CD8-positive, alpha-beta memory T cell (primary cell): ENCODE results near the gene CLSTN2. TPM values are rescaled to one million over a fixed set of nuclear protein-coding genes. Genes with fewer than 3 reads are reported as not detected.

Source experiments
- CTCF ChIA-PET: fragments of 350-600 bp; sonication (Branson Sonifier 250); formaldehyde crosslinking; loops from one replicate; lab custom pipeline; 2021; ENCODE audit warnings: antibody characterized with exemption; lab: Charles Lee
- POLR2A ChIA-PET: fragments of 350-600 bp; sonication (Branson Sonifier 250); formaldehyde crosslinking; loops from one replicate; lab custom pipeline; 2021; ENCODE audit warnings: antibody characterized with exemption; lab: Charles Lee
- DNase-seq, 5 donors: peaks; one replicate each; pipeline versions ENCODE4 v3.0.0 to v3.0.0-alpha.2; 2020 to 2022; ENCODE audit warnings: mixed read lengths in 1 of 5
- H3K27ac ChIP-seq: one replicate; pipeline ENCODE4 v1.7.0; 2013; ENCODE audit warnings: low read depth, mild to moderate bottlenecking, low read length, moderate library complexity
- H3K27me3 ChIP-seq: 2 replicates; pipeline ENCODE4 v1.7.0; 2013; ENCODE audit warnings: low read length, mild to moderate bottlenecking; ENCODE audit not compliant: insufficient read depth, poor library complexity, severe bottlenecking
- H3K36me3 ChIP-seq: 2 replicates; pipeline ENCODE4 v1.7.0; 2013; ENCODE audit warnings: mild to moderate bottlenecking, low read length, moderate library complexity; ENCODE audit not compliant: insufficient read depth
- H3K4me1 ChIP-seq: 2 replicates; pipeline ENCODE4 v1.7.0; 2013; ENCODE audit warnings: mild to moderate bottlenecking, low read length, moderate library complexity; ENCODE audit not compliant: insufficient read depth
- H3K4me3 ChIP-seq: 2 replicates; pipeline ENCODE4 v1.7.0; 2013; ENCODE audit warnings: mild to moderate bottlenecking, low read length
- H3K9me3 ChIP-seq: 2 replicates; pipeline ENCODE4 v1.7.0; 2013; ENCODE audit warnings: mild to moderate bottlenecking, low read length
- H3K27ac Mint-ChIP-seq, 8 donors: one replicate each; pipeline ENCODE4 v1.8.0; 2020 to 2021; ENCODE audit warnings: mixed read lengths in 8 of 8, mild to moderate bottlenecking in 6 of 8, inconsistent platforms in 3 of 8, moderate library complexity in 3 of 8
- H3K27me3 Mint-ChIP-seq, 2 donors: one replicate each; pipeline ENCODE4 v1.8.0; 2020 to 2021; ENCODE audit warnings: mixed read lengths in 2 of 2, mild to moderate bottlenecking in 1 of 2, moderate library complexity in 1 of 2
- H3K36me3 Mint-ChIP-seq, 3 donors: one replicate each; pipeline ENCODE4 v1.8.0; 2020 to 2021; ENCODE audit warnings: mixed read lengths in 3 of 3, inconsistent platforms in 1 of 3, mild to moderate bottlenecking in 1 of 3
- H3K4me1 Mint-ChIP-seq, 3 donors: one replicate each; pipeline ENCODE4 v1.8.0; 2020 to 2021; ENCODE audit warnings: mixed read lengths in 3 of 3, inconsistent platforms in 1 of 3, mild to moderate bottlenecking in 1 of 3
- H3K4me3 Mint-ChIP-seq, 7 donors: one replicate each; pipeline ENCODE4 v1.8.0; 2020 to 2021; ENCODE audit warnings: mixed read lengths in 7 of 7, mild to moderate bottlenecking in 6 of 7, moderate library complexity in 4 of 7, inconsistent platforms in 2 of 7
- H3K9me3 Mint-ChIP-seq, 5 donors: one replicate each; pipeline ENCODE4 v1.8.0; 2020 to 2022; ENCODE audit warnings: mixed read lengths in 5 of 5, mild to moderate bottlenecking in 3 of 5, moderate library complexity in 2 of 5, inconsistent platforms in 1 of 5
- polyA plus RNA-seq: library from polyadenylated mRNA; unstranded; fragments of 300-500 nt; fragmentation: Illumina TruSeq; gene quantifications from one replicate; pipeline ENCODE4 v1.2.3, GENCODE V29; 2021
- total RNA-seq, 2 experiments: library from RNA; stranded (reverse); gene quantifications; one replicate each; pipeline ENCODE4 v1.2.3, GENCODE V29; 2021

Gene CLSTN2
- total and polyA plus RNA-seq, 3 experiments from 2014 or later: not detected

DNA sequence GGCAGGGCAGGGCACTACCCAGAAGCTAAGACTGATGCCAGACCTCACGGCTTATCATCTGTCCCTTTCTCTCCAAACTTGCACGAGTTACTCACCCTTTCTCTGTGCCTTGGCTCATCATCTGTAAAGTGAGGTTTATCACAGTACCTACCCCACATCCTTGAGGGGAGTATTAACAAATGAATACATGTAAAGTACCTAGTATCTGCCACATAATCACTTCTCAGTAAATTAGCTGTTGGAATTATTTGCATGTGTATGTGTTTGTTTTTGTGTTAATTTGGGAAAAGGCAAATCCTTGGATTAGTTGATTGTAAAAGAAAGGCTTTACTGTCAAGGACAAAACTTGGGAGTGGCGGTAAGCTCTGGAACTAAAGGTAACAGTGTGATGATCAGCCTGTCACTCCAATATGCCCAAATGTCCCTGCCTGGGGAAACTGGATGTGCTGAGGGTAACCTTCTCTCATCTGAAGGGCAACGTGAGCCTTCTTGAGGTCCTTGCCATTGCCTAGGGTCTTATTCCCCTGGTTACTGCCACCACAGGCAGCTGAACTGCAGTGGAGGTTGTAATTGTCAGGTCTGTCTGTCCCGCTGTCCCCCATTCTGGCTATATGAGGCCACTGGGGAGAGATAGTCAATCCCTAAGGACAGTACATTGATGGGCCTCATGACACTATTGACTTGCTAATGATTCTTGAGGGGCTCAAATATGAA is 269.4 kb downstream of the CLSTN2 start:
- DNase-seq: no peak
- no peaks in the 10 kb centered on the region for H3K27me3 ChIP-seq
- H3K9me3 ChIP-seq: no peaks in the 10 kb centered on the region
- Mint-ChIP-seq H3K27me3 (peaks cover 0 to 3% of the 10 kb centered on the region in 2 donors), H3K36me3 (no peaks in the 10 kb centered on the region), H3K9me3 (peaks cover 0 to 3% (median 0%) of the 10 kb centered on the region in 5 donors), H3K4me3 (no peak overlapping the region), H3K4me1 (no peaks in the 10 kb centered on the region), H3K27ac (no peak overlapping the region)
- CTCF ChIA-PET: no interaction called here
- no peak overlapping the region for H3K27ac ChIP-seq
- no peaks in the 10 kb centered on the region for H3K36me3 ChIP-seq
- POLR2A ChIA-PET: no interaction called here
- H3K4me3 ChIP-seq: no peak overlapping the region
- H3K4me1 ChIP-seq: no peaks in the 10 kb centered on the region

DNA sequence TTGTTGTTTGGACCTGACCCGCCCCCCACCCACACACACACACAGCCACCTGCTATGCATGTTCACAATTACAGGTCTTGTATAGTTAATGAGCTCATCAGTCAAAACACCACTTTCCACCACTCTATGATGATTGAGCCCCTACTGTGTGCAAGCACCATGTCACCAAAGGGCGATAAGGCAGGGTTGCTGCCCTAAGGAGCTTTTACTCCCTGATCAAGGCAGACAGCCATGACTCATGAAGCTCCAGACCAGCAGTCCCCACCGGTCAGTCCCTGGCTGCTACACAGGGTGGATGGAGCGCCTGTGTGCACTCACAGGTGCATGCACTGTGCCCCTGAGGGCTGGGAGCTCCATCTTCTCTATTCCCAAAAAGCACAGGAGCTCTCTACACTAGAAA is 270.6 kb downstream of the CLSTN2 start:
- H3K27me3 ChIP-seq: no peaks in the 10 kb centered on the region
- no peak overlapping the region for H3K27ac Mint-ChIP-seq
- no peaks in the 10 kb centered on the region for H3K4me1 Mint-ChIP-seq
- ChIA-PET POLR2A (no interaction called here), CTCF (interaction anchor here (1.2 kb wide), 1 partner anchor 12 kb away, joined by 3 read pairs; no protein-coding TSS in a partner anchor)
- DNase-seq: no peak
- H3K27me3 Mint-ChIP-seq: peaks cover 0 to 3% of the 10 kb centered on the region in 2 donors
- no peaks in the 10 kb centered on the region for H3K36me3 Mint-ChIP-seq
- no peak overlapping the region for H3K4me3 Mint-ChIP-seq
- H3K27ac ChIP-seq: no peak overlapping the region
- peaks cover 0 to 3% (median 0%) of the 10 kb centered on the region in 5 donors for H3K9me3 Mint-ChIP-seq
- no peaks in the 10 kb centered on the region for H3K36me3 ChIP-seq
- no peaks in the 10 kb centered on the region for H3K9me3 ChIP-seq
- H3K4me3 ChIP-seq: no peak overlapping the region
- no peaks in the 10 kb centered on the region for H3K4me1 ChIP-seq

DNA sequence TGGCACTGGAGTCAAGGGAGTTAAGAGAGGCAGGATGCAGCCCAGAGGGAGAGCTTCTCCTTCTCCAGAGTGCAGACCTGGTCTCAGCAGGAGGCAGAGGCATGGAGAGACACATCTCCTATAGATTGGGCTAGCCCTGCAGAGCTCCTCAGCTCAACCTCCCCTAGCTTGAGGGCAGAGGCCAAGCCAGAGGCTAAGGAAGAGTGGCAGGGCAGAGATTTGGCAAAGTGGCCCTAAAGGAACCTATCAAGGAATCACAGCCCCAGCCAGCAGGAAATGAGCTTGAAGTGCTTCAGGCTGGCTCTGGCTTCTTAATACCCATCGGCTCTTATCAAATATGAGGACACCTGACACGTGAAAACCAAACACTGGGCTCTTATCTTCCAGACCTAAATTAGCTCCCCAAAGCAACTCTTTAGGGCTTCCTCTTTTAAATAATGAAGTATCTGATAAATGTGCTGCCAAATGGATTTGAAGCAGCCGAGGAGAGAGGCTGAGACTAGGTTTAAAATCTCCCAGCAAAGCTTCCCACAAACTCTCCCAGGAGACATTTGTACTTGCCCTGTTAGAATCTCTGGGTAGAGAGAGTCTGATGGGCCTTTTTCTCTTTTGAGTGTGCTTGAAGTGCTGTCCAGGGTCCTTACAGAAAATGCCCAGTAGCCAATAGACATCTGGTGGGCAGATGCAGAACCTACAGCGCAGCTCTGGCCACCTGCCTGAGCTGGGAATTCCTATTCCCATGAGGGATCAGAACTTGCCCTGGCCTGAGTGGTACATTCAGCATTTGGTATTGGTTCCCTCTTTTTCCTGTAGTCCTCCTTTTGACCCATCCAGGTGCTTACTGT is 271.4 kb downstream of the CLSTN2 start:
- Histone ChIP-seq H3K27ac (no peak overlapping the region), H3K9me3 (no peaks in the 10 kb centered on the region), H3K27me3 (no peaks in the 10 kb centered on the region), H3K4me3 (no peak overlapping the region), H3K36me3 (no peaks in the 10 kb centered on the region), H3K4me1 (no peaks in the 10 kb centered on the region)
- CTCF ChIA-PET: interaction anchor here (1.2 kb wide), 1 partner anchor 11 kb away, joined by 3 read pairs; no protein-coding TSS in a partner anchor
- no peak for DNase-seq
- H3K9me3 Mint-ChIP-seq: peaks cover 0 to 3% (median 0%) of the 10 kb centered on the region in 5 donors
- H3K27ac Mint-ChIP-seq: no peak overlapping the region
- no peak overlapping the region for H3K4me3 Mint-ChIP-seq
- peaks cover 0 to 3% of the 10 kb centered on the region in 2 donors for H3K27me3 Mint-ChIP-seq
- H3K36me3 Mint-ChIP-seq: no peaks in the 10 kb centered on the region
- no peaks in the 10 kb centered on the region for H3K4me1 Mint-ChIP-seq
- POLR2A ChIA-PET: no interaction called here

DNA sequence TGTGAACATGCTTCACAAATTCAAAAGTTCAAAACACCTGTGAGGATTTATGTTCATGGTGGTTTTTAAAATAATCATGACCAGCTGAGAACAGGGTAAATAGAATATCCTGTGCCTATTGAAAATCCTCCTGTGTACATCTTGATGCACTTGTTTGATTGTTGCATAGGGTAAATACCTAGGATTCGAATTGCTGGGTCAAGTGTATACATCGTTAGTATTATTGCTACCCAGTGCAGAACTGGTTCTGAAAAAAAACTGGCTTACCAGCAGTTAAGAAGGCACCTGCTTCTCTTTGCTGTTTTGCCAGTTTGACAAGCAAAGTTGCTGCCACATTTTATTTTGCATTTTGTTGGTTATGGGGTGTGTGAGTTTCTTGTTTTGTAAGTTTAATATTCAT is 272.6 kb downstream of the CLSTN2 start:
- DNase-seq: no peak
- no peaks in the 10 kb centered on the region for H3K36me3 Mint-ChIP-seq
- Histone ChIP-seq H3K27me3 (no peaks in the 10 kb centered on the region), H3K27ac (no peak overlapping the region), H3K36me3 (no peaks in the 10 kb centered on the region), H3K9me3 (no peaks in the 10 kb centered on the region), H3K4me1 (no peaks in the 10 kb centered on the region), H3K4me3 (no peak overlapping the region)
- H3K27me3 Mint-ChIP-seq: peaks cover 0 to 3% of the 10 kb centered on the region in 2 donors
- CTCF ChIA-PET: no interaction called here
- H3K27ac Mint-ChIP-seq: no peak overlapping the region
- H3K4me1 Mint-ChIP-seq: no peaks in the 10 kb centered on the region
- POLR2A ChIA-PET: no interaction called here
- H3K4me3 Mint-ChIP-seq: no peak overlapping the region
- H3K9me3 Mint-ChIP-seq: peaks cover 0 to 3% (median 0%) of the 10 kb centered on the region in 5 donors

DNA sequence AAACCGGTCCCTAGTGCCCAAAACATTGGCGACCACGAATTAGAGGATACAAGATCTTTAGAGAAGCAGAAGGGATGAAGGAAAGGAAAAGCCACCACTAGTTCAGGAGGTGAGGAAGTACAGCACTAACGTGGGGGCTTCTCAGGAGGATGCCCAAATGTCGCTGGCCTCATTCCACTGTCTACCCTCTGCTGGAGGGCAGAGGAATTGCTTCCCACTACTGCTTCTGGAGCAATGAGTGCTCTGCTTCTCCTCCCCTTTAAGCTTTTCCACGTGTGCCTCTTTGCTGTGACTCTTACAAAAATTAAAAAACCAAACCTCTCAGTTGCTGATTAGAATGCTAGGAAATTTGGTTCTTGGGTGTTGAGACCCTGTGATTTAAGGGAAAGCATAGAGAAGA is 281.3 kb downstream of the CLSTN2 start:
- no peaks in the 10 kb centered on the region for H3K9me3 ChIP-seq
- Mint-ChIP-seq H3K4me3 (no peak overlapping the region), H3K27ac (no peak overlapping the region), H3K27me3 (peaks cover 0 to 2% of the 10 kb centered on the region in 2 donors), H3K9me3 (peaks cover 0 to 1% (median 0%) of the 10 kb centered on the region in 5 donors), H3K36me3 (no peaks in the 10 kb centered on the region), H3K4me1 (no peaks in the 10 kb centered on the region)
- ChIA-PET POLR2A (no interaction called here), CTCF (no interaction called here)
- H3K27ac ChIP-seq: no peak overlapping the region
- no peaks in the 10 kb centered on the region for H3K36me3 ChIP-seq
- no peaks in the 10 kb centered on the region for H3K27me3 ChIP-seq
- DNase-seq: no peak
- H3K4me1 ChIP-seq: no peaks in the 10 kb centered on the region
- no peak overlapping the region for H3K4me3 ChIP-seq

DNA sequence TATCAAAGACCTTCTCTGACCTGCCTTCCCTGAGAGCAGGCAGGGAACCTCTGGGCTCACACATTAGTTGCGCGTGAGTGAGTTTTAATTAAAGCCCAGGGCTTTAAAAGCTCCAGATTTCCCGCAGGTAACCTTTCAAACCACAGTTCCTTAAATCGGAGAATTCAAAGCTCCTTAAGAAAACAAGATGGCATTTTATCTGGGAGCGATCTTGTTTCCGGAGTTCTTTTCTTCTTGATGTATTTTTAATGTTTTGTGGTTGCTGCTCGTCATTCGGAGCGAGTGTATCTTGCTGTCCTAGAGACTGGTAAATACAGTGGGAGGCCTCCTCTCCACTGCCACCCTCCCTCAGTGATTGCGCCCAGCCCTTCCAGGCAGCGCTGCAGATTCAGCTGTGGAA is 284.3 kb downstream of the CLSTN2 start:
- H3K27ac ChIP-seq: no peak overlapping the region
- ChIA-PET POLR2A (no interaction called here), CTCF (no interaction called here)
- no peaks in the 10 kb centered on the region for H3K36me3 ChIP-seq
- no peak for DNase-seq
- Mint-ChIP-seq H3K9me3 (peaks cover 0 to 4% (median 0%) of the 10 kb centered on the region in 5 donors), H3K4me3 (no peak overlapping the region), H3K4me1 (no peaks in the 10 kb centered on the region), H3K27ac (peak overlapping the region in 1 of 8 donors; percentile 51), H3K36me3 (no peaks in the 10 kb centered on the region), H3K27me3 (peaks cover 0 to 2% of the 10 kb centered on the region in 2 donors)
- H3K27me3 ChIP-seq: no peaks in the 10 kb centered on the region
- H3K4me3 ChIP-seq: no peak overlapping the region
- no peaks in the 10 kb centered on the region for H3K4me1 ChIP-seq
- H3K9me3 ChIP-seq: no peaks in the 10 kb centered on the region

DNA sequence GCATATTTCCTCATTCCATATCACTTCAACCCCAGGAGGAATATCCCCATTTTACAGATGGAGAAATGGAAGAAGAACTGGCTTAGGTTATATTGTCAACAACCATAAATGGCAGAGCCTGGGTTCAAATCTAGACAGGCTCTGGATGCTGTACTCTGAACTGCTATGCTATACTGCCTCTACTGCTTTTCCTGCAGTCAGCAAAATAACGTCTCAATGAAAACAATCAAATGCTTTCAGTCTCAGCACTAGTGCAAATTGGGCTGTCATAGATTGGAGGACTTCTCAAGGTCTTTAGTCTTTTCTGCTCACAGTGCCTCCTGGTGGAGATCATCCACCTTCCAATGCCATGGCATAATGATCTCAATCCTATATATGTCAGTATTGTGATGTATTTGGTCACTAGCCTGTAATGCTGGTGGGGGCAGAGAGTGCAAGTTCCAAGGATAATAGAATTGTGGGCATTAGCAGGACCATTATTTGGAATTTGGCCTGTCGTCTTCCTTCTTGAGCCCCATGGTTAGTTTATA is 285.0 kb downstream of the CLSTN2 start:
- Mint-ChIP-seq H3K4me1 (no peaks in the 10 kb centered on the region), H3K9me3 (peaks cover 0 to 4% (median 0%) of the 10 kb centered on the region in 5 donors), H3K36me3 (no peaks in the 10 kb centered on the region), H3K4me3 (no peak overlapping the region), H3K27me3 (peaks cover 0 to 2% of the 10 kb centered on the region in 2 donors), H3K27ac (no peak overlapping the region)
- ChIA-PET CTCF (no interaction called here), POLR2A (no interaction called here)
- Histone ChIP-seq H3K9me3 (no peaks in the 10 kb centered on the region), H3K27ac (no peak overlapping the region), H3K36me3 (no peaks in the 10 kb centered on the region), H3K4me1 (no peaks in the 10 kb centered on the region), H3K27me3 (no peaks in the 10 kb centered on the region), H3K4me3 (no peak overlapping the region)
- no peak for DNase-seq

DNA sequence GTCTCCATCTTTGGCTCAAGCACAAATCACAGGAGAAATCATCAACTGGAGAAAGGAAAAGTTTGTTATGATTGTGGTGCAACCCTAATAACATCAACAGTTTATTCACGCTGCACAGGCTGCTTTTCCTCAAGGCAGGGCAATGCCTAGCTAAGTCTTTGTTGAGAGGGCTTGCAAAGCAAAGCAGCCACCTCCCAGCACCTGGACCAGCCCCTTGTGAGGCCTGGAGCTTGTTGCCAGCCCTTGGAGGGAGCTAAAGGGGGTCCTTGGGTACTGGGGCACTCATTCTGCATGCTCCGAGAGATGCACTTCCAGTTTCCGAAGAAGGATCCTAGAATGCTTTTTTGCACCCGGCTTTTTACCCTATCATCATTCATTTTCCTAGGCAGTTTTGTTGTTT is 288.2 kb downstream of the CLSTN2 start:
- Histone ChIP-seq H3K4me1 (no peaks in the 10 kb centered on the region), H3K4me3 (no peak overlapping the region), H3K27ac (no peak overlapping the region), H3K9me3 (no peaks in the 10 kb centered on the region), H3K36me3 (no peaks in the 10 kb centered on the region), H3K27me3 (no peaks in the 10 kb centered on the region)
- H3K27ac Mint-ChIP-seq: no peak overlapping the region
- peaks cover 2 to 6% (median 4%) of the 10 kb centered on the region in 5 donors for H3K9me3 Mint-ChIP-seq
- CTCF ChIA-PET: no interaction called here
- peaks cover 0 to 2% of the 10 kb centered on the region in 2 donors for H3K27me3 Mint-ChIP-seq
- H3K4me3 Mint-ChIP-seq: no peak overlapping the region
- H3K36me3 Mint-ChIP-seq: no peaks in the 10 kb centered on the region
- no peak for DNase-seq
- POLR2A ChIA-PET: no interaction called here
- no peaks in the 10 kb centered on the region for H3K4me1 Mint-ChIP-seq
